HEK293 (cell line): ENCODE results near the gene CDC26.

Experiments used
- ATF2 ChIP-seq: fragments of 450-650 bp; formaldehyde crosslinking; IDR thresholded peaks from 2 replicates; pipeline ENCODE4 v1.5.1; 2016; ENCODE audit warnings: missing biosample characterization, missing genetic modification characterization, low read depth
- BCL11A ChIP-seq: fragments of 450-650 bp; formaldehyde crosslinking; IDR thresholded peaks from 2 replicates; pipeline ENCODE4 v1.5.1; 2016; ENCODE audit warnings: low read depth, missing biosample characterization, missing genetic modification characterization
- MEIS1 ChIP-seq: sonication (generic); formaldehyde crosslinking; IDR thresholded peaks from 2 replicates; pipeline ENCODE4 v1.8.1; 2022; ENCODE audit warnings: missing genetic modification reagents, mild to moderate bottlenecking, borderline replicate concordance
- OSR2 ChIP-seq: fragments of 450-650 bp; formaldehyde crosslinking; IDR thresholded peaks from 2 replicates; pipeline ENCODE4 v1.5.1; 2016; ENCODE audit warnings: missing biosample characterization, missing genetic modification characterization
- SP7 ChIP-seq: fragments of 450-650 bp; formaldehyde crosslinking; IDR thresholded peaks from 2 replicates; pipeline ENCODE4 v1.5.1; 2016; ENCODE audit warnings: missing biosample characterization, missing genetic modification characterization
- TSHZ1 ChIP-seq: fragments of 450-650 bp; formaldehyde crosslinking; IDR thresholded peaks from 2 replicates; pipeline ENCODE4 v1.5.1; 2016; ENCODE audit warnings: missing biosample characterization, missing genetic modification characterization, borderline replicate concordance
- ZBTB11 ChIP-seq: fragments of 450-650 bp; formaldehyde crosslinking; conservative IDR thresholded peaks from 2 replicates; pipeline ENCODE4 v1.5.1; 2016; ENCODE audit warnings: low read depth, missing biosample characterization, missing genetic modification characterization
- ZBTB6 ChIP-seq: fragments of 450-650 bp; formaldehyde crosslinking; IDR thresholded peaks from 2 replicates; pipeline ENCODE4 v1.5.1; 2017; ENCODE audit warnings: missing biosample characterization, missing genetic modification characterization
- ZNF132 ChIP-seq: fragments of 450-650 bp; formaldehyde crosslinking; IDR thresholded peaks from 2 replicates; pipeline ENCODE4 v1.5.1; 2017; ENCODE audit warnings: missing biosample characterization, missing genetic modification characterization, borderline replicate concordance
- ZNF175 ChIP-seq: fragments of 450-650 bp; formaldehyde crosslinking; IDR thresholded peaks from 2 replicates; pipeline ENCODE4 v1.5.1; 2016; ENCODE audit warnings: missing biosample characterization, missing genetic modification characterization
- ZNF214 ChIP-seq: fragments of 450-650 bp; formaldehyde crosslinking; IDR thresholded peaks from 2 replicates; pipeline ENCODE4 v1.5.1; 2017; ENCODE audit warnings: missing biosample characterization, mild to moderate bottlenecking, missing genetic modification characterization, borderline replicate concordance
- ZNF23 ChIP-seq: fragments of 450-650 bp; formaldehyde crosslinking; IDR thresholded peaks from 2 replicates; pipeline ENCODE4 v1.5.1; 2016; ENCODE audit warnings: missing biosample characterization, missing genetic modification characterization, borderline replicate concordance
- ZNF274 ChIP-seq, 2 experiments: fragments of 200-500 bp in 1 of 2; fragments of 450-650 bp in 1 of 2; sonication (Bioruptor generic) in 1 of 2; formaldehyde crosslinking in 1 of 2; IDR thresholded peaks; 2 replicates each; pipeline versions ENCODE4 v1.5.1 to v1.6.1; 2014 to 2016; ENCODE audit warnings: borderline replicate concordance in 1 of 2, inconsistent platforms in 1 of 2, low read length in 1 of 2, missing biosample characterization in 1 of 2, missing genetic modification characterization in 1 of 2
- ZNF530 ChIP-seq: fragments of 450-650 bp; formaldehyde crosslinking; IDR thresholded peaks from 2 replicates; pipeline ENCODE4 v1.5.1; 2016; ENCODE audit warnings: low read depth, missing biosample characterization, missing genetic modification characterization
- ZNF558 ChIP-seq: fragments of 450-650 bp; formaldehyde crosslinking; IDR thresholded peaks from 2 replicates; pipeline ENCODE4 v1.5.1; 2016; ENCODE audit warnings: missing biosample characterization, missing genetic modification characterization
- ZNF623 ChIP-seq: fragments of 450-650 bp; formaldehyde crosslinking; IDR thresholded peaks from 2 replicates; pipeline ENCODE4 v1.5.1; 2016; ENCODE audit warnings: missing biosample characterization, missing genetic modification characterization
- ZNF768 ChIP-seq: fragments of 450-650 bp; formaldehyde crosslinking; IDR thresholded peaks from 2 replicates; pipeline ENCODE4 v1.5.1; 2018; ENCODE audit warnings: missing biosample characterization, mild to moderate bottlenecking, missing genetic modification characterization
- ZNF777 ChIP-seq: fragments of 450-650 bp; formaldehyde crosslinking; IDR thresholded peaks from 2 replicates; pipeline ENCODE4 v1.5.1; 2017; ENCODE audit warnings: missing biosample characterization, missing genetic modification characterization, borderline replicate concordance
- TF ChIP-seq, protein P1 (sequence below): fragments of 450-650 bp; formaldehyde crosslinking; IDR thresholded peaks from 2 replicates; pipeline ENCODE4 v1.5.1; 2016; ENCODE audit warnings: missing biosample characterization, missing genetic modification characterization
- TF ChIP-seq, protein P2 (sequence below): fragments of 450-650 bp; formaldehyde crosslinking; IDR thresholded peaks from 2 replicates; pipeline ENCODE4 v1.5.1; 2017; ENCODE audit warnings: missing biosample characterization, missing genetic modification characterization

The CDC26 gene

DNA sequence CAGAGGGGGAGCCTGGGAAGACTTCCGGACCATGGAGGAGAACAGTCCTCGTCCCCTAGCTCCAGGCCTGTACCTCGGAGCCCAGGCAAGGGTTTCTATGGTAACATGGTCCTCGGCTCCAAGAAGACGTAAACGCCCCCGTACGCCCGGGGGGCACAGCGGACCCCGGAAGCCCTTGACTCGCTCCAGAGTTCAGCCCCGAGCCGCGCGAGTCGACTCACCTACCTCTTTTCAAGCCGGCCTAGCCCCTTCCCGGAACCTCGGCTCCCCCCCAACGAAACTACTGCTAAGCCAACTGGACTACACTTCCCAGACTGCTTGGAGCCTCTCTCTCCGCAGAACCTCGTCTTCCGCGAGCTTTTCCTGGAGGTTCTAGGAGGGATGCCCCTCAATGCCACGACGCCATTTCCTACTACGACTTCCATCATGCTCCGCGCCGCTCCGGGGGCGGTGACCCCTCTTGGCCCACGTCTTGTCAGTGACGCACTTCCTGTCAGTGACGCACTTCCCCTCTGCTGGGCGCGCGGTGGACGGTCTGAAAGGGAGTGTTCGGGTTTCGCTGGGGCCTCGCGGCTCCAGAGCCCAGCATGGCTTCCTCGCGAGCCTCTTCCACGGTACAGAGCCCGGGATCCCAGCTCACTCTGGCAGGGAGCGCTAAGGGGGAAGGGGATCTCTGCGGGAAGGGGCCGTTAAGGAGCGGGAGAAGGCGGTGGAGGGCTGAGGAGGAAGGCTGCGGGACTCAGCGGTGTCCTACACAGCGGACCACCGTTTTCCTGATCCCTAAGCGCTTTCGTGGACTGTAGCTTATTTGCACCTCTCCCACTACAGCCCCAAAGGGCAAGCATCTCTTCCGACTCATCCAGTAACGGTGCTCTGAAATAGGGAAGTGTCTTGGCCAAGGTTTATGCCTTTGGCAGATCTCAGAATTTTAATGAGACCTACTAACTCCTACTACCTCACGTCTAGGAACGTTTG is at the start of gene CDC26, which contains the start of gene PRPF4 (continued):
- TF ChIP-seq TSHZ1 (tag by site-specific recombination) (no peak), OSR2 (tag by site-specific recombination) (no peak), ZNF274 (IDR thresholded peaks at IDR 0.05; ENCODE audit: low read length) (no peak), ZNF274 (tag by site-specific recombination; IDR thresholded peaks at IDR 0.05; ENCODE audit: borderline replicate concordance) (no peak), ZBTB6 (no peak), ZNF23 (tag by site-specific recombination) (no peak), ZNF530 (tag by site-specific recombination) (no peak), ZNF214 (tag by site-specific recombination) (no peak), ZNF768 (no peak), ATF2 (tag by site-specific recombination) (peak; percentile 17; the same call in 1 of the 2 replicates), BCL11A (tag by site-specific recombination) (no peak), MEIS1 (CRISPR knock-in tag) (no peak), ZNF623 (no peak), ZNF777 (tag by site-specific recombination) (peak; percentile 30; the same call in 1 of the 2 replicates), ZBTB11 (tag by site-specific recombination) (peak; percentile 90), ZNF558 (tag by site-specific recombination) (no peak), ZNF175 (no peak), ZNF132 (tag by site-specific recombination) (no peak), SP7 (tag by site-specific recombination) (peak; percentile 43; the same call in 1 of the 2 replicates)
- TF ChIP-seq, protein P1, sequence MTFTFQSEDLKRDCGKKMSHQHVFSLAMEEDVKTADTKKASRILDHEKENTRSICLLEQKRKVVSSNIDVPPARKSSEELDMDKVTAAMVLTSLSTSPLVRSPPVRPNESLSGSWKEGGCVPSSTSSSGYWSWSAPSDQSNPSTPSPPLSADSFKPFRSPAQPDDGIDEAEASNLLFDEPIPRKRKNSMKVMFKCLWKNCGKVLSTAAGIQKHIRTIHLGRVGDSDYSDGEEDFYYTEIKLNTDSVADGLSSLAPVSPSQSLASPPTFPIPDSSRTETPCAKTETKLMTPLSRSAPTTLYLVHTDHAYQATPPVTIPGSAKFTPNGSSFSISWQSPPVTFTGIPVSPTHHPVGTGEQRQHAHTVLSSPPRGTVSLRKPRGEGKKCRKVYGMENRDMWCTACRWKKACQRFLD (tag by site-specific recombination), result no peak
- TF ChIP-seq, protein P2, sequence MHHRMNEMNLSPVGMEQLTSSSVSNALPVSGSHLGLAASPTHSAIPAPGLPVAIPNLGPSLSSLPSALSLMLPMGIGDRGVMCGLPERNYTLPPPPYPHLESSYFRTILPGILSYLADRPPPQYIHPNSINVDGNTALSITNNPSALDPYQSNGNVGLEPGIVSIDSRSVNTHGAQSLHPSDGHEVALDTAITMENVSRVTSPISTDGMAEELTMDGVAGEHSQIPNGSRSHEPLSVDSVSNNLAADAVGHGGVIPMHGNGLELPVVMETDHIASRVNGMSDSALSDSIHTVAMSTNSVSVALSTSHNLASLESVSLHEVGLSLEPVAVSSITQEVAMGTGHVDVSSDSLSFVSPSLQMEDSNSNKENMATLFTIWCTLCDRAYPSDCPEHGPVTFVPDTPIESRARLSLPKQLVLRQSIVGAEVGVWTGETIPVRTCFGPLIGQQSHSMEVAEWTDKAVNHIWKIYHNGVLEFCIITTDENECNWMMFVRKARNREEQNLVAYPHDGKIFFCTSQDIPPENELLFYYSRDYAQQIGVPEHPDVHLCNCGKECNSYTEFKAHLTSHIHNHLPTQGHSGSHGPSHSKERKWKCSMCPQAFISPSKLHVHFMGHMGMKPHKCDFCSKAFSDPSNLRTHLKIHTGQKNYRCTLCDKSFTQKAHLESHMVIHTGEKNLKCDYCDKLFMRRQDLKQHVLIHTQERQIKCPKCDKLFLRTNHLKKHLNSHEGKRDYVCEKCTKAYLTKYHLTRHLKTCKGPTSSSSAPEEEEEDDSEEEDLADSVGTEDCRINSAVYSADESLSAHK (tag by site-specific recombination), result peak; percentile 47; the same call in 1 of the 2 replicates
